ENCODE results near the gene PLA2G4D.
"Not testable (repeated sequence)": the region's sequence is repeated elsewhere in the genome, so short reads cannot be mapped to it uniquely, and the experiment has no call there.

Gene PLA2G4D

GRCh38 chr15:42121682-42122081 lies 27.3 kb upstream of the PLA2G4D start:
- no peak for DNase-seq

DNA sequence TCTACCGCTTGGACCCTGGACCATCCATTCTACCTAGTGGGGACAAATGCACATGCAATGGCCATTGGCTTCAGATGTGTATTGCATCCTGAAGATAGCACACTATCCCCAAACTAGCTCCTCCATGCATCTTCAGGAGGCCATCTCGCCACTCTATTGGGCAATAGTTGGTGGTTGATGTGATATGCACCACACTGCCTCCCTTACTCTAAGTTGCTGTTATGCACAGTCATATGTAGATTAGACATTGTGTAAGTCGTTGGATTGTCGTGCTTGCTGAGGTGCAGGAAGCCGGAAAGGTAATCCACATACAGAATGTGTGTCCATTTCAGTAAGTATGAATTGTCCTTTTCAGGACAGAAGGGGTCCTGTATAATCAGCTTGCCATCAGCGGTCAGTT lies 26.7 kb upstream of the PLA2G4D start:
- no peak for DNase-seq

DNA sequence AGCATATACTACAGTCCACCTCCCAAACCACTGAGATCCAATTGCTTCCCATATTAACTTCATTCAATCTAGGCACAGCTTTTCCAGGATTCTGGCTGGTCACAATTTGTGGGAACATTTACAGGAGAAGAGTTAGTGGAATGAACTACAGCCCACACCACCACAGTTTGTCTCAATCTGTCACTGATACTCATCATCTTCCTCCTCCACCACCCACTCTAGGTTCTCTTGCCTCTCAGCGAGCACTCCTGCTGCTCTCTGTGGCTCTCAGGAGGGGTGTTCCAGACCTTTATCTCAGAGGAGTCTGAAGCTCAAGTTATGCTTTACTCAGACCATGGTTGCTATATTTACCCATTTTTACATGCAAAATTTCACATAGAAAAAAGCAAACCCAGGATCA lies 25.9 kb upstream of the PLA2G4D start:
- DNase-seq, result no peak

GRCh38 chr15:42119446-42119760 lies 25.0 kb upstream of the PLA2G4D start:
- no peak for DNase-seq

- no peak for DNase-seq
Observed at GRCh38 chr15:42118650-42119445, 24.5 kb upstream of the PLA2G4D start.

GRCh38 chr15:42111924-42112323 lies 17.6 kb upstream of the PLA2G4D start:
- DNase-seq, result no peak

DNA sequence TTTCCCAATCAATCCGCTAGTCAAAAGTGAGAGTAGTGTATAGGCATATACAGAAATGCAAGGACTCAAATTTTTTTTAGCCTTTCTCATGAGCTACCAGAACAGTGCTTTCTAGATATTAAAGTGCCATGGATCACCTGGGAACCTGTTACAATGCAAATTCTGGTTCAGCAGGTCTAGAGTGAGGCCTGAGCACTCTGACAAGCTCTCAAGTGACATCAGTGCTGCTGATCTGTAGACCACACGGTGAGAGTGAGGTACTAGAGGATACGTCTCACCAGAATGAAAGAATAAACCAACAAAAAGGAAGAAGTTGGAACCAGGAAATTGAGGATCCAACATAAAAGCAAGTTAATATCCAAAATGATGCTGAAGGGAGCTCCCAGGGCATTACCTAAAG lies 16.0 kb upstream of the PLA2G4D start:
- DNase-seq, result no peak

- DNase-seq, result no peak
Observed at GRCh38 chr15:42108806-42109205, 14.4 kb upstream of the PLA2G4D start.

DNA sequence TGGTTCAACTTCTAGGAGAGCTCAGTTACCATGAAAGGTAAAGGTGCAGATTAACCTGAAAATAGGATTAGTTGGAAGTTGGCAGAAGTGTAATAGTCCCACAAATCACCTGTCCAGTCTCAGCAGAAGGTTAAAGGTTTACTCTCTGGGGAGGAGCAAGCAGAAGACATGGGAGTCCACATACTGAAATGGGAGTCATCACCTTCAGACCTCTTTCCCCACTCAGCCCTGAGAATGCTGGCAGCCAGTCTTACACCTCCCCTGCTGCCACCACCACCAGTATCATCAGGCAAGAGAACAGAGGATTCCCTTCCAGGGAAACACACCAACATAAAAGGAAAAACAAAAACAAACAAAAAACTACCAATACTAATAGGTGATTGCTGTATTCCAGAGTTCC lies 13.8 kb upstream of the PLA2G4D start:
- DNase-seq, result no peak

DNA sequence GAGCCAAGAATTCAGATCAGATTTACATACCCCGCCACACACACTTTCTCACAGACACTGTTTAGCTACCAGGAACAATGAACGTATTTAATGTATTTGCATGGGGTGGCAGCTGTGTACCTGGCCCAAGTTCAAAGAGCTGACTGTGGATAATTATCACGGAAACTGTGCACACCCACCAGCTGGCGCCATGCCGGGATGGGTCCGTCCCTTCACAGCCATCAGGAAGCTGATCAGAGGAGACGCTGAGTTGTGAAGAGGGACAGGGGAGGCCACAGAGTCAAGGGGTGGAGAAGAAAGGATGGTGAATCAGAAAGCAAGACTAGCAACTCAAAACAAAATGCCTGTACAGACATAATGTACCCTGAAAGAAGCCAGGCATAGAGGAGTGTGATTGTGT lies 13.1 kb upstream of the PLA2G4D start:
- DNase-seq, result peak; percentile 40

GRCh38 chr15:42106288-42106687 lies 11.9 kb upstream of the PLA2G4D start:
- DNase-seq, result no peak

GRCh38 chr15:42104095-42104891 lies 9.9 kb upstream of the PLA2G4D start:
- DNase-seq, result no peak

DNA sequence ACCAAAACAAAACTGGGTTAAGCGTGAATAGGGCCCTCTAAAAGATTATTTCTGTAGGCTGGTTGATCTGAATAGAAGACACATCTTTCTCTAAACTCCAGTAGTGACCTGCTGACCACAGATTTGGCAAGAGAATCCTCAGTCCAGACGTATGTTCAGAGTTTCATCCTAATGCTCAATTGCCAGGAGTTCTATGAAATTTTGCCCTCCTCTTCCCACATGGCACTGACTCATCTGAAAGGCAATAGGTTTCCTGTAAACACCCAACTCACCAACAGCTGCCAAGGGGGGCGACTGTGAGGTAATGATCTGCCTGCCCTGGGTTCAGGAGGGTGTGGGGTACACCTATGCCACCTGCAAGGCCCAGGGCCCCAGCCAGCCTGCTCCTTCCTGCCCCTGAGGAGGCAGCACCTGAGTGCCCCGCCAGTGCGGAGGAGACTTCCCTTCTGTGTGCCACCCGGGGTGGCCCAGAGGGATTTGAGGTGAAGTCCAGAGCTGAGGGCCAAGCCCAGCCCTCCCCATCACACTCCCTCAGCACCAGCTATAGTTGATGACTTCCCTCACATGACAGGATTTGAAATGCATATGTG lies 8.4 kb upstream of the PLA2G4D start:
- no peak for DNase-seq

- DNase-seq, result no peak
Observed at GRCh38 chr15:42101861-42102260, 7.5 kb upstream of the PLA2G4D start.

DNA sequence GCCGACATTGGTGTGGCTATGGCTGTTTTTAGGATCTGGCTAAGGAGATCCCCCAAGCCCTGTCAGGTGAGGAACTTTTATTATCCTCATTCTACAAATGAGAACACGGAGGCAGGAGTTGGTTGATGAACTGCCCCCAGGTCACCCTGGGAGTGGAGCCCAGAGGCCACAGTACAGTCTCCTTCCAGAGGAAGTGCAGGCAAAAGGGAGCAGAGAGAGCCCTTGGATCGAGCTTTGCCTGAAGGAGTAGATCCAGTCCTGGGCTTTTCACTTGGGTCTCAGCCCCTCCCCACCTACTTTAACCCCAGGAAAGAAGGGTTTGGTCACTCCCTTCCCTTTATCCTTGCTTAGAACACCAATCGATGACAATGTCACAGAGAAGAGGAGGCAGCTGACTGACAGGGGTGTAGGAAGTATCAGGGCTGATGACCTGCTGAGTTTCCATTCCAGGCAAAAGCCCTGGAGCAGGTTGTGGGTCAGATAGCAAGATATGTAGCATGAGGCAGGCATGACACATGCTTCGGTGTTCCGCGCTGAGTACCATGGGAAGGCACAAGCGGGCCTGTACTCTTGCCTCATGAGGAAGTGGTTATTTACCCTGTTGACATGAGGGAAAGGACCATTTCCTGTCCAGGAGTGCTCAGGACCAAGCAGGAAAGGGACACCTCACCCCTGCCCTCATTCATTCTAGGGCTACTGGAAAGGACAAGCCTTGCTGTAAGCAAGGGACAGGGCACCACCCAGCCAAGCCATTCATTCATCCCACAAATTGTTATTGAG lies 5.8 kb upstream of the PLA2G4D start:
- no peak for DNase-seq

DNA sequence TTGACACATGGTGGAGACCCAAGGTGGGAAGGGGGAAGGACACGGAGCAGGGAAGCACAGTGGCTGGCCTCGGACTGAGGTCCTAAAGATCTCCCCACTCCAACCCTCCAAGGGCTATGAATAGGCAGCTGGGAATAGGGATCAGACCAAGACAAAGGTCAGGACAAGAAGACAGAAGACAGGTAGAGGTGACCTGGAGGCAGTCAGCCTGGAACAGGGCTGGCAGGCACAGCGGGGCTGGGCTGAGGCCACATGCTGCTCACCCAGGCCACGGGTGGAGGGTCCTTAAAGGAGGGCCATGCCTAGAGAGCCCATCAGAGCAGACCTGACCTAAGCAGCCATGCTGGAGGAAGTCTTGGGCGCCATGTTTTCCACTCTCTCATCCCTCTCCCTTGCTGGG lies 2.7 kb upstream of the PLA2G4D start:
- no peak for DNase-seq

- no peak for DNase-seq
Observed at GRCh38 chr15:42093966-42094365, 396 bp downstream of the PLA2G4D start.

- no peak for DNase-seq
Observed at GRCh38 chr15:42092398-42093318, 1.7 kb downstream of the PLA2G4D start.

DNA sequence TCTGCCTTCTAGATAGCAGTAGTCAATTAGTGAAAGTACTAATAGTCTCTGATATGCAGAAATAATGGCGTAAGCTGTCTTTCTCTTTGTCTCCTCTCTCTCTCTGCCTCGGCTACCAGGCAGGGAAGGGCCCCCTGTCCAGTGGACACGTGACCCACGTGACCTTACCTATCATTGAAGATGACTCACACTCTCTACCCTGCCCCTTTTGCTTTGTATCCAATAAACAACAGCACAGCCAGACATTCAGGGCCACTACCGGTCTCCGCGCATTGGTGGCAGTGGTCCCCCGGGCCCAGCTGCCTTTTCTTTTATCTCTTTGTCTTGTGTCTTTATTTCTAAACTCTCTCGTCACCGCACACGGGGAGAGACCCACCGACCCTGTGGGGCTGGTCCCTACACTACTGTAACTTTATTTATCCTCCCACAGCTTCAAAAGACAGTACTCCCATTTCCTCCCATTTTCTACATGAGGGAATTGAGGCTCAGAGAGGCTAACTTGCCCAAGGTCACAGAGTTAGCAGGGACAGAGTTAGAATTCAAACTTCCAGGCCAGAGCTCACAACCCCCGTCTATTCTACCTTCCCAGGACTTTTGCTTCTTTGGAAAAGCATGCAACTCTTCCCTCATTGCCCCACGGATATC lies 2.5 kb downstream of the PLA2G4D start:
- not testable (repeated sequence) for DNase-seq

GRCh38 chr15:42090781-42091180 lies 3.6 kb downstream of the PLA2G4D start:
- no peak for DNase-seq

GRCh38 chr15:42090370-42090769 lies 4.0 kb downstream of the PLA2G4D start:
- DNase-seq, result no peak

- no peak for DNase-seq
Observed at GRCh38 chr15:42089942-42090341, 4.4 kb downstream of the PLA2G4D start.

Data from activated naive CD4-positive, alpha-beta T cell treated with Interleukin-2 at 50 U/mL for 16 hours (primary cell).